Progenitor cell of endocrine pancreas (in vitro differentiated cells): ENCODE results near the gene PAGE2. TPM values are rescaled to one million over a fixed set of nuclear protein-coding genes. Genes with fewer than 3 reads are reported as not detected.
"Not testable (repeated sequence)": the region's sequence is repeated elsewhere in the genome, so short reads cannot be mapped to it uniquely, and the experiment has no call there.

Experiments used
- DNase-seq: peaks from one replicate; pipeline ENCODE4 v3.0.0; 2021; ENCODE audit warnings: low spot score; ENCODE audit not compliant: unreplicated experiment
- H3K27ac Mint-ChIP-seq: 2 replicates; pipeline ENCODE4 v1.8.0; 2021; ENCODE audit warnings: mild to moderate bottlenecking, moderate library complexity, mixed read lengths
- H3K27me3 Mint-ChIP-seq: 2 replicates; pipeline ENCODE4 v1.8.0; 2021; ENCODE audit warnings: mixed read lengths
- H3K36me3 Mint-ChIP-seq: 2 replicates; pipeline ENCODE4 v1.8.0; 2022; ENCODE audit warnings: mixed read lengths; ENCODE audit not compliant: insufficient read depth
- H3K4me1 Mint-ChIP-seq: 2 replicates; pipeline ENCODE4 v1.8.0; 2021; ENCODE audit warnings: low read depth, mixed read lengths
- H3K4me3 Mint-ChIP-seq: 2 replicates; pipeline ENCODE4 v1.8.0; 2021; ENCODE audit warnings: low read depth, mild to moderate bottlenecking, moderate library complexity, mixed read lengths
- H3K9me3 Mint-ChIP-seq: 2 replicates; pipeline ENCODE4 v1.8.0; 2021; ENCODE audit warnings: low read depth, mixed read lengths
- total RNA-seq: library from RNA; stranded (reverse); gene quantifications from 2 replicates; pipeline ENCODE4 v1.2.1, GENCODE V29; 2021
- TF ChIP-seq, protein P1 (sequence below): fragments of 200-600 bp; sonication (generic); IDR thresholded peaks from one replicate; pipeline ENCODE4 v1.5.0; 2021; ENCODE audit warnings: antibody characterized with exemption, mild to moderate bottlenecking; ENCODE audit not compliant: unreplicated experiment

PAGE2 gene
- total RNA-seq, 1 donor from 2014 or later = not detected

DNA sequence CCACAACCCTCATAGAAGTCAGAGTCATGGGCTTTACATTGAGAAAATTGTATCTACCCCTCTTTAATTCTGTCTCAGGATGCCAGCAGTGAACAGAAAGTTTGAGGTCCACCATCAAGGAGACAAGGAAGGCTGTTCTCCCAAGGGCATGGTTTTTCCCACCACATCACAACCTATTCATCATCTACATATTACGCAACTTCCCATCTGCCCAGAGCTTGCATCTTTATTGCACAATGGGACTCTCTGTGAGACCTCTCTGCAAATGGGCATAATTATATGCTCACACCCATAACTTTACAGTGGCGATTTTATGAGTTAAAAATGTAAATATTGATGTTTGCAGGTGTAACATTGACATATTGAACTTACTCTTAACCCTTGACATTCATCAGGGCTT is 38.9 kb downstream of the PAGE2 start:
- no peak for DNase-seq
- no peaks in the 10 kb centered on the region for H3K27me3 Mint-ChIP-seq
- TF ChIP-seq, protein P1, sequence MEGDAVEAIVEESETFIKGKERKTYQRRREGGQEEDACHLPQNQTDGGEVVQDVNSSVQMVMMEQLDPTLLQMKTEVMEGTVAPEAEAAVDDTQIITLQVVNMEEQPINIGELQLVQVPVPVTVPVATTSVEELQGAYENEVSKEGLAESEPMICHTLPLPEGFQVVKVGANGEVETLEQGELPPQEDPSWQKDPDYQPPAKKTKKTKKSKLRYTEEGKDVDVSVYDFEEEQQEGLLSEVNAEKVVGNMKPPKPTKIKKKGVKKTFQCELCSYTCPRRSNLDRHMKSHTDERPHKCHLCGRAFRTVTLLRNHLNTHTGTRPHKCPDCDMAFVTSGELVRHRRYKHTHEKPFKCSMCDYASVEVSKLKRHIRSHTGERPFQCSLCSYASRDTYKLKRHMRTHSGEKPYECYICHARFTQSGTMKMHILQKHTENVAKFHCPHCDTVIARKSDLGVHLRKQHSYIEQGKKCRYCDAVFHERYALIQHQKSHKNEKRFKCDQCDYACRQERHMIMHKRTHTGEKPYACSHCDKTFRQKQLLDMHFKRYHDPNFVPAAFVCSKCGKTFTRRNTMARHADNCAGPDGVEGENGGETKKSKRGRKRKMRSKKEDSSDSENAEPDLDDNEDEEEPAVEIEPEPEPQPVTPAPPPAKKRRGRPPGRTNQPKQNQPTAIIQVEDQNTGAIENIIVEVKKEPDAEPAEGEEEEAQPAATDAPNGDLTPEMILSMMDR = no peak
- H3K27ac Mint-ChIP-seq = no peak overlapping the region
- no peaks in the 10 kb centered on the region for H3K36me3 Mint-ChIP-seq
- H3K9me3 Mint-ChIP-seq = peaks cover 12% of the 10 kb centered on the region
- no peak overlapping the region for H3K4me3 Mint-ChIP-seq
- H3K4me1 Mint-ChIP-seq = peaks cover 4% of the 10 kb centered on the region

DNA sequence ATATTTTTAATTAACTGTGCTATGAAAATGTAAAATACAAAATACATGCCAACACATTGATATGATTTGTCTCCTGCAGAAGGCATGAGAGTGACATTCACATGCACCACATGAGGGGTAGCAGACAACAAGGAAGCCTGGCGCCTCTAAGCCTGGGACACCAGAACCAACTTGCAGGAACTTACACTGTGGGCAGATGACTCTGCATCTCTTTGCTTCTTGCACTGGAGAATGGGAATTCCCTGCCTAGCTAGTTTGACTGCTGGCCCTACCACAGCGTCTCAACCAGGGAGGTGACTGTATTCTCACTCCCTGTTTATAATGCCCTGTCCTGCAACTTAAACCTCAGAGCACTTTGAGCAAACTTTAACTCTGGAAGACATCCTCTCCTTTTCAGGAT is 40.5 kb downstream of the PAGE2 start:
- no peak for DNase-seq
- Mint-ChIP-seq H3K4me3 (no peak overlapping the region), H3K36me3 (no peaks in the 10 kb centered on the region), H3K9me3 (peaks cover 8% of the 10 kb centered on the region), H3K4me1 (no peaks in the 10 kb centered on the region), H3K27me3 (no peaks in the 10 kb centered on the region), H3K27ac (no peak overlapping the region)
- TF ChIP-seq, protein P1 = no peak

DNA sequence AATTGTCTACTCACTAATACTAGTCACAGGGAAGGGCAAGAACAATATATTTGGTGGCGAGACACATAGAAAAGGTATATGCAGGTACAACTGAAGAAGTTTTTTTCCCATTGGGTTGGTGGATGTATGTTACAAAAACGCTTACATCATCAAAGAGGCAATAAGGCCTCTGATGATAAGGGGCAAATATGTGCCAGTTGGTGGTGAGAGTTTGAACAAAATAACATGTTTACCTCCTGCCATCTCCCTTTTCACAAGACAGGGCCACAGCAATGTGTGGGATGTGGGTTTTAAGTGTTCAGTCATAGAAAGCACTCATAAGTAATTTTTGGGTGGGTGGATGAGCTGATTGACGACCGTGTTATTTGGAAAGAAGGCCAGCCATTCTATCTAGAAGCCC is 41.7 kb downstream of the PAGE2 start:
- H3K27me3 Mint-ChIP-seq = no peaks in the 10 kb centered on the region
- peaks cover 5% of the 10 kb centered on the region for H3K9me3 Mint-ChIP-seq
- H3K4me1 Mint-ChIP-seq = no peaks in the 10 kb centered on the region

DNA sequence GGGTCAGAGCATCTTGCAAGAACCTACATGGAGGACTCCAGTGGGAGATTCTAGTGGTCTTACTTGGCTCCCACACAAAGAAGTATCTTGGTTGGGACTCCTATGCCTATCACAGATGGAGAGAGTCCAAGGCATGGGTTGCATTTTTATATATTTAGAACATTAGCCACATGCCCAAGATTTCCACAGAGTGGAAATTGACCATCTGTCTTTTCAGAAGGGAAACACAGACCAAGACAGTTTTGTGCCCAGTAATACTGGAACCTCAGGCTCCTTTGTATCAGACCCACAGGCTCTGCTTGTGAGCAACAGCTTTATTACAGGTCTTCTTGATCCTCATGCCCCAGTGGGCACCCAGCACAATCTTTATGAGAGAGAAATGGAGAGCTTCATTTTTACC is 43.6 kb downstream of the PAGE2 start:
- no peak overlapping the region for H3K27ac Mint-ChIP-seq
- no peak overlapping the region for H3K4me3 Mint-ChIP-seq
- H3K27me3 Mint-ChIP-seq = no peaks in the 10 kb centered on the region
- DNase-seq = no peak
- TF ChIP-seq, protein P1 = no peak
- no peaks in the 10 kb centered on the region for H3K4me1 Mint-ChIP-seq
- peaks cover 2% of the 10 kb centered on the region for H3K36me3 Mint-ChIP-seq
- H3K9me3 Mint-ChIP-seq = peaks cover 19% of the 10 kb centered on the region

More for the DNA sequence above, 41.7 kb downstream of the PAGE2 start:
- H3K4me3 Mint-ChIP-seq = no peak overlapping the region
- H3K36me3 Mint-ChIP-seq = no peaks in the 10 kb centered on the region
- no peak overlapping the region for H3K27ac Mint-ChIP-seq
- no peak for DNase-seq
- TF ChIP-seq, protein P1 = no peak

DNA sequence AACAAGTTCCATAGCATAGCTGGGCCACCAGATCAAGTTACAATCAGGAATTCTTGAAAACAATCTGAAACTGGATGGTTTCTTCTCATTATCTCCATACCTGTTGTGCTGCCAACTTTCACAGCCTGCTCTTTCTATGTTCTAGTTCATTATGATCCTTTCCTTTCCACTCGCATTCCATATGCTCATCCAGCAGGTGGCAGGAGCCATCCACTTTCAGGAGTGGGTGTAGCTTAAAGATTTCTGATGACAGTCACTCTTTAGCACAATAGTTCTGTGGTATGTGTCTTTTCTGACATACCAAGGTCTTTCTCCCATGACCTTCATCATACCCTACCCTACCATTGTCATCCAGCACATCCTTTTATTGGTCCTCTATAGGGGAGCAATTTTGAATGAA is 46.4 kb downstream of the PAGE2 start:
- Mint-ChIP-seq H3K9me3 (peaks cover 32% of the 10 kb centered on the region), H3K4me3 (no peak overlapping the region), H3K27ac (no peak overlapping the region), H3K4me1 (no peaks in the 10 kb centered on the region), H3K36me3 (peaks cover 7% of the 10 kb centered on the region), H3K27me3 (no peaks in the 10 kb centered on the region)
- DNase-seq = no peak
- TF ChIP-seq, protein P1 = peak; percentile 57

DNA sequence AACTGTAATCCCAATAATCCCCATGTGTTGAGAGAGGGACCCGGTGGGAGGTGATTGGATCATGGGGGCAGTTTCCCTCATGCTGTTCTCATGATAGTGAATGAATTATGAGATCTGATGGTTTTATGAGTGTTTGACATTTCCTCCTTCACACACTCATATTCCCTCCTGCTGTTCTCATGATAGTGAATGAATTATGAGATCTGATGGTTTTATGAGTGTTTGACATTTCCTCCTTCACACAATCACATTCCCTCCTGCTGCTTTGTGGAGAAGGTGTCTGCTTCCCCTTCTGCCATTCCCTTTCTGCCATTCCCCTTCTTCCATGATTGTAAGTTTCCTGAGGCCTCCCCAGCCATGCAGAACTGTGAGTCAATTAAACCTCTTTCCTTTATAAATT is 52.0 kb downstream of the PAGE2 start:
- Mint-ChIP-seq H3K36me3 (peaks cover 13% of the 10 kb centered on the region), H3K9me3 (peaks cover 39% of the 10 kb centered on the region), H3K4me1 (peaks cover 22% of the 10 kb centered on the region)
- not testable (repeated sequence) for H3K27ac Mint-ChIP-seq, DNase-seq, H3K27me3 Mint-ChIP-seq, H3K4me3 Mint-ChIP-seq

Other genes starting within 250 kb of the PAGE2 start
- 156 and 169 TPM in 2 replicates for gene TRO, start 168.2 kb upstream of the PAGE2 start, total RNA-seq
- 0.77 and 0.82 TPM in 2 replicates for gene PFKFB1, start 94.8 kb upstream of the PAGE2 start, total RNA-seq
- 18.5 and 21.4 TPM in 2 replicates for gene APEX2, start 88.7 kb upstream of the PAGE2 start, total RNA-seq
- gene ALAS2, start 58.0 kb upstream of the PAGE2 start, total RNA-seq = not detected in 2 replicates
- gene PAGE2B, start 14.0 kb upstream of the PAGE2 start, total RNA-seq = not detected in 2 replicates
- not detected in 2 replicates for gene PAGE5, start 131.3 kb downstream of the PAGE2 start, total RNA-seq
- gene PAGE3, start 175.9 kb downstream of the PAGE2 start, total RNA-seq = not detected in 2 replicates